Loucy (cell line): ENCODE data around the gene VIPR2.

Source experiments
- H2AFZ ChIP-seq: fragments of 200-600 bp; sonication (generic); 2 replicates; pipeline ENCODE4 v1.6.0; 2016; ENCODE audit warnings: antibody characterized with exemption, mild to moderate bottlenecking, low read length, moderate library complexity
- H3F3A ChIP-seq: fragments of 200-600 bp; 2 replicates; pipeline ENCODE4 v1.6.0; 2016; ENCODE audit warnings: antibody characterized with exemption, low read depth, mild to moderate bottlenecking
- H3K27me3 ChIP-seq: fragments of 200-600 bp; sonication (generic); 2 replicates; pipeline ENCODE4 v1.6.1; 2014; ENCODE audit warnings: low read length, mild to moderate bottlenecking; ENCODE audit not compliant: insufficient read depth, poor library complexity, severe bottlenecking
- H3K36me3 ChIP-seq: fragments of 200-600 bp; sonication (generic); 2 replicates; pipeline ENCODE4 v1.6.1; 2016; ENCODE audit warnings: low read length; ENCODE audit not compliant: insufficient read depth
- H3K4me1 ChIP-seq: fragments of 200-600 bp; sonication (generic); 2 replicates; pipeline ENCODE4 v1.5.1; 2014; ENCODE audit warnings: low read length, mild to moderate bottlenecking; ENCODE audit not compliant: insufficient read depth, poor library complexity, severe bottlenecking
- H3K4me2 ChIP-seq: fragments of 200-600 bp; sonication (generic); 2 replicates; pipeline ENCODE4 v1.6.0; 2014; ENCODE audit warnings: antibody characterized with exemption, low read length, low read depth, mild to moderate bottlenecking; ENCODE audit not compliant: poor library complexity, severe bottlenecking
- H3K4me3 ChIP-seq: fragments of 200-600 bp; sonication (generic); 2 replicates; pipeline ENCODE4 v1.5.1; 2014; ENCODE audit warnings: low read length, mild to moderate bottlenecking, mixed read lengths; ENCODE audit not compliant: poor library complexity, severe bottlenecking
- H3K79me2 ChIP-seq: fragments of 200-600 bp; sonication (generic); 2 replicates; pipeline ENCODE4 v1.6.1; 2014; ENCODE audit warnings: low read length; ENCODE audit not compliant: insufficient read depth
- H3K9ac ChIP-seq: fragments of 200-600 bp; sonication (generic); 2 replicates; pipeline ENCODE4 v1.6.0; 2014; ENCODE audit warnings: mild to moderate bottlenecking, low read depth, low read length, moderate library complexity; ENCODE audit not compliant: poor library complexity, severe bottlenecking
- H3K9me2 ChIP-seq: fragments of 200-600 bp; sonication (generic); replicated peaks from 2 replicates; pipeline ENCODE4 v1.6.1; 2016; ENCODE audit warnings: low read depth, low read length, mixed read lengths
- H3K9me3 ChIP-seq: fragments of 200-600 bp; sonication (generic); 2 replicates; pipeline ENCODE4 v1.6.1; 2014; ENCODE audit warnings: mild to moderate bottlenecking, antibody characterized with exemption, low read length, low read depth; ENCODE audit not compliant: insufficient read depth
- H4K20me1 ChIP-seq: fragments of 200-600 bp; sonication (generic); 2 replicates; pipeline ENCODE4 v1.6.0; 2014; ENCODE audit warnings: antibody characterized with exemption, low read length, mild to moderate bottlenecking; ENCODE audit not compliant: insufficient read depth, poor library complexity, severe bottlenecking
- CTCF ChIP-seq: fragments of 200-600 bp; sonication (generic); conservative IDR thresholded peaks from 2 replicates; pipeline ENCODE4 v1.5.1; 2014; ENCODE audit warnings: mild to moderate bottlenecking, antibody characterized with exemption, low read length
- EZH2phosphoT487 ChIP-seq: fragments of 200-600 bp; IDR thresholded peaks from 2 replicates; pipeline ENCODE4 v1.6.1; 2018; ENCODE audit warnings: antibody characterized with exemption, mild to moderate bottlenecking, moderate library complexity, borderline replicate concordance

The VIPR2 gene

DNA sequence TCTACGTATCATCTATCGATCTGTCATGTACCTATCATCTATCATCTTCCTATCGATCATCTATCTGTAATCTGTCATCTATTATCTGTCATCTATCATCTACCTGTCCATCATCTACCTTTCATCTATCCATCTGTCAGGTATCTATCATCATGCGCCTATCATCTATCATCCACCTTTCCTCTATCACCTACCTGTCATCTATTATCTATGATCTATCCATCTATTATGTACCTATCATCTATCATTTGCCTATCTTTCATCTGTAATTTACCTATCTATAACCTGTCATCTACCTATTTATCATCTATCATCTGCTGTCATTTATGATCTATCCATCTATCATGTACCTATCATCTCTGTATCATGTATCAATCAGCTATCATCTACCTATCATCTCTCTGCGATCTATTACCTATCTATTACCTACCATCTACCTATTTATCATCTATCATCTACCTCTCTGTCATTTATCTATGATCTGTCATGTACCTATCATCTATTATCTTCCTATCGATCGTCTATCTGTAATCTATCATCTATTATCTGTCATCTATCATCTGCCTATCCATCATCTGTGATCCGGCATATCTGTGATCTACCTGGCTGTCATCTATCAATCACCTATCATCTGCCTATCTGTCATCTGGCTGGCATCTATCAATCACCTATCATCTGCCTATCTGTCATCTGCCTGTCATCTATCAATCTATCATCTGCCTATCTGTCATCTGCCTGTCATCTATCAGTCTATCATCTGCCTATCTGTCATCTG, 1.6 kb upstream of the VIPR2 start:
- no peaks in the 10 kb centered on the region for H3K36me3 ChIP-seq
- no peaks in the 10 kb centered on the region for H3K4me1 ChIP-seq
- peaks cover 25% of the 10 kb centered on the region; the same call in 1 of the 2 replicates for H3K9me3 ChIP-seq
- no peak for TF ChIP-seq EZH2phosphoT487
- no peak for TF ChIP-seq CTCF
- no peaks in the 10 kb centered on the region for H3F3A ChIP-seq
- no peaks in the 10 kb centered on the region for H3K9me2 ChIP-seq
- H3K4me2 ChIP-seq, result no peak overlapping the region
- H3K79me2 ChIP-seq, result no peaks in the 10 kb centered on the region
- H4K20me1 ChIP-seq, result no peaks in the 10 kb centered on the region
- no peak overlapping the region for H3K9ac ChIP-seq
- H3K4me3 ChIP-seq, result no peak overlapping the region
- no peaks in the 10 kb centered on the region for H3K27me3 ChIP-seq
- H2AFZ ChIP-seq, result no peak overlapping the region

DNA sequence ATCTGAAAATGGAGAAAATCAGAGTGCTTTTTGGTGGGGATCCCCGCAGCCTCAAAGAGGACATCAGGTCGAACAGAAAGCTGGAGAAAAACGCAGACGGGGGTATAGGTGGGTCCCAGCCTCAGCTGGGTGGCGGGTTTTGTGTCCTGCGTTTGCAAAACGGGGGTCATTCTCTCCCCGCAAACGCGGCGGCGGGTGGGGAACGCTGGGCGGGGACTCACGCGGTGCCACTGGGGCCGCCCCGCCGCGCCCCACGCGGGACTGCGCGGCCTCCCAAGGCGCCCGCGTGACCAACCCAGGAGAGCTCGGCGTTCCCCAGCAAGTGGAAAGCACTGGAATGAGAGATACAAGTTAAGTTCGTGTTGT, 806 bp upstream of the VIPR2 start:
- Histone ChIP-seq H3K4me1 (no peaks in the 10 kb centered on the region), H3K9ac (no peak overlapping the region), H2AFZ (no peak overlapping the region), H3K27me3 (no peaks in the 10 kb centered on the region), H3K9me2 (no peaks in the 10 kb centered on the region), H3K36me3 (no peaks in the 10 kb centered on the region), H3F3A (no peaks in the 10 kb centered on the region), H4K20me1 (no peaks in the 10 kb centered on the region), H3K4me3 (no peak overlapping the region), H3K4me2 (no peak overlapping the region), H3K79me2 (no peaks in the 10 kb centered on the region), H3K9me3 (peaks cover 23% of the 10 kb centered on the region; the same call in 1 of the 2 replicates)
- TF ChIP-seq CTCF (no peak), EZH2phosphoT487 (no peak)

DNA sequence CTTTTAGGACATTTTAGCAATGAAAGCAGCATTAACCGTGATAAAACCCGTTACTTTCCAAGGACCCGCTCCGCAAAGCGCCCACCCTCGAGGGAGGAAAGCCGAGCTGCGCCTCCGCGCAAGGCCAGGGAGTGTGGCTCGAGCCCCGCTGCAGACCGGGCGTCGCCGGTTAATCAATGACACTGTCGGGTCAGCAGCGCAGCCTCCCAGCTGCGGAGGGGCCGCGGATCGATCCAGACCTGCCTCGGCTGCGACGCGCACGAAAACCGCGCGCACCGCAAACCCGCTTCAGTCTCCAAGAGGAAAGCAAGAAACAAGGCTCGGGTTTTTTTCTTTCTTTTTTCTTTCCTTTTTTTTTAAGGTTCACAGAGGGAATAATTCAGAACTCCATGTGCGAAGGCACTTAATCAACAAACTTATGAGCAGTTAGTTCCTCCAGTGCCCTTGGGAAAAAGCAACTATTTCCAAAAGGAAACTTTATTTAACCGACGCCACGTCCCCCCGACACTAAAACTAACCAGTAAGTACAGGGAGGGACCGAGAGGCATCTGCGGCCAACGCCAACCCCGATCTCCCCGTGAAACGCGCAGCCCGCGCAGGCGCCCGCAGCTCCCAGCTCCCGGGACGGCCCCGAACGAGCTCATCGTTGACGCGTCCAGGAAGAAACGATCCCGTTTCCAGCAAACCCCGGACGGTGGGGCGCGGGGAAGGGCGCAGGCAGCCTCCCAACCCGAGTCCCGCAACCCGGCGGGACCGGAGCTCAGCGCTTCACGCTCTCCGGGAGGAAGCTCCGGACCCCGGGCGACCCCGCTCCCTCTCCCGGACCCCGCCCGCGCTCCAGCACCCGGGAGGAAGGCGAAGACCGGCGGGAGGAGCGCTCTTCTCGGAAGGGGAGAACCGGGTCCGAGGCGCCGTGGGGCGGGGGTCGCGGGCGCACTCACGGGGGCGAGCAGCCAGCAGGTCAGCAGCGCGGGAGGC, 598 bp downstream of the VIPR2 start:
- H3K4me2 ChIP-seq, result no peak overlapping the region
- H3K9ac ChIP-seq, result no peak overlapping the region
- no peaks in the 10 kb centered on the region for H3K4me1 ChIP-seq
- TF ChIP-seq EZH2phosphoT487 (no peak), CTCF (no peak)
- no peaks in the 10 kb centered on the region for H3K9me2 ChIP-seq
- no peak overlapping the region for H3K4me3 ChIP-seq
- no peaks in the 10 kb centered on the region for H3K79me2 ChIP-seq
- H4K20me1 ChIP-seq, result no peaks in the 10 kb centered on the region
- H2AFZ ChIP-seq, result no peak overlapping the region
- H3K9me3 ChIP-seq, result peaks cover 17% of the 10 kb centered on the region; the same call in 1 of the 2 replicates
- H3K36me3 ChIP-seq, result no peaks in the 10 kb centered on the region
- no peaks in the 10 kb centered on the region for H3K27me3 ChIP-seq
- H3F3A ChIP-seq, result no peaks in the 10 kb centered on the region
